DOHH2 (cell line): ENCODE data around the gene CDIPT.

Source experiments
- H3F3A ChIP-seq: fragments of 200-600 bp; sonication (generic), shearing (Covaris generic); 2 replicates; pipeline ENCODE4 v1.6.0; 2016; ENCODE audit warnings: antibody characterized with exemption, mild to moderate bottlenecking; ENCODE audit not compliant: control insufficient read depth, insufficient read depth
- H3K27ac ChIP-seq: fragments of 200-600 bp; sonication (generic); 2 replicates; pipeline ENCODE4 v1.5.1; 2014; ENCODE audit warnings: low read depth, mild to moderate bottlenecking, low read length, moderate library complexity
- H3K27me3 ChIP-seq: fragments of 200-600 bp; sonication (generic); 2 replicates; pipeline ENCODE4 v1.6.1; 2014; ENCODE audit warnings: mild to moderate bottlenecking, low read length, mixed read lengths; ENCODE audit not compliant: control insufficient read depth
- H3K36me3 ChIP-seq: fragments of 200-600 bp; sonication (generic); 2 replicates; pipeline ENCODE4 v1.6.1; 2014; ENCODE audit warnings: mild to moderate bottlenecking, low read length, moderate library complexity, mixed read lengths; ENCODE audit not compliant: control insufficient read depth
- H3K4me1 ChIP-seq: fragments of 200-600 bp; sonication (generic); 2 replicates; pipeline ENCODE4 v1.6.1; 2014; ENCODE audit warnings: mild to moderate bottlenecking, low read length, mixed read lengths; ENCODE audit not compliant: control insufficient read depth
- H3K4me2 ChIP-seq: fragments of 200-600 bp; sonication (generic); 2 replicates; pipeline ENCODE4 v1.6.0; 2014; ENCODE audit warnings: mild to moderate bottlenecking, low read length, moderate library complexity
- H3K4me3 ChIP-seq: fragments of 200-600 bp; sonication (generic); 2 replicates; pipeline ENCODE4 v1.5.1; 2014; ENCODE audit warnings: mild to moderate bottlenecking, low read length, mixed read lengths
- H3K79me2 ChIP-seq: fragments of 200-600 bp; sonication (generic); 2 replicates; pipeline ENCODE4 v1.6.1; 2014; ENCODE audit warnings: mild to moderate bottlenecking, low read length, mixed read lengths; ENCODE audit not compliant: control insufficient read depth
- H3K9me2 ChIP-seq: fragments of 200-600 bp; sonication (generic); replicated peaks from 2 replicates; pipeline ENCODE4 v1.6.1; 2014; ENCODE audit warnings: mild to moderate bottlenecking, low read length, mixed read lengths; ENCODE audit not compliant: control insufficient read depth
- H3K9me3 ChIP-seq: fragments of 200-600 bp; sonication (generic); 2 replicates; pipeline ENCODE4 v1.6.1; 2014; ENCODE audit warnings: antibody characterized with exemption, low read length, mixed read lengths; ENCODE audit not compliant: control insufficient read depth, insufficient read depth
- H4K20me1 ChIP-seq: fragments of 200-600 bp; sonication (generic); 2 replicates; pipeline ENCODE4 v1.6.0; 2014; ENCODE audit warnings: low read depth, mild to moderate bottlenecking, antibody characterized with exemption, low read length, moderate library complexity; ENCODE audit not compliant: control insufficient read depth, insufficient read depth
- EZH2phosphoT487 ChIP-seq: fragments of 200-600 bp; sonication (generic); IDR thresholded peaks from 2 replicates; pipeline ENCODE4 v1.6.1; 2017; ENCODE audit warnings: borderline replicate concordance, mild to moderate bottlenecking, antibody characterized with exemption, low read length, moderate library complexity, mixed read lengths
- TF ChIP-seq, protein P1 (sequence below): fragments of 200-600 bp; sonication (generic); IDR thresholded peaks from one replicate; pipeline ENCODE4 v1.5.1; 2014; ENCODE audit warnings: antibody characterized with exemption, mild to moderate bottlenecking, low read depth, low read length; ENCODE audit not compliant: poor library complexity, severe bottlenecking

CDIPT gene

DNA sequence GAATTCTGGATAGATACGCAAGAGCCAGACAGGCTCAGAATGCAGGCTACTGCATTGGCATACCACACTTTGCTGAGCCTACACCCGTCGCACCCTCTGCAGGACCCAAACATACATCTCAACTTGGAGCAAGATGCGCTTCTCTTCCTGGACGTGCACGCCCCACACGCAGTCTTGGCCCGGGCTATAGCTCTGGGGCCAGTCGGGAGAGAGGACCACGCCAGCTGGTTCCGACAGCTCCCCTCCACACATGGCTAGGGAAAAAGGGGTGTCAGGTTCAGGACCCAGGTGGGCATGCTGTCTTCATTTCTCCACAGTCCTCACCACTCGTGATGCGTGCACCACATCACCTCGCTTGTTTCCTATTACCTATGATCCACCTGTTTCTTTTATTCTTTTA lies 15.1 kb upstream of the CDIPT start:
- H3K4me3 ChIP-seq: no peak overlapping the region
- H3K4me2 ChIP-seq: no peak overlapping the region
- H3K4me1 ChIP-seq: peaks cover 9% of the 10 kb centered on the region
- no peaks in the 10 kb centered on the region for H3K9me2 ChIP-seq
- no peak for TF ChIP-seq EZH2phosphoT487
- TF ChIP-seq, protein P1, sequence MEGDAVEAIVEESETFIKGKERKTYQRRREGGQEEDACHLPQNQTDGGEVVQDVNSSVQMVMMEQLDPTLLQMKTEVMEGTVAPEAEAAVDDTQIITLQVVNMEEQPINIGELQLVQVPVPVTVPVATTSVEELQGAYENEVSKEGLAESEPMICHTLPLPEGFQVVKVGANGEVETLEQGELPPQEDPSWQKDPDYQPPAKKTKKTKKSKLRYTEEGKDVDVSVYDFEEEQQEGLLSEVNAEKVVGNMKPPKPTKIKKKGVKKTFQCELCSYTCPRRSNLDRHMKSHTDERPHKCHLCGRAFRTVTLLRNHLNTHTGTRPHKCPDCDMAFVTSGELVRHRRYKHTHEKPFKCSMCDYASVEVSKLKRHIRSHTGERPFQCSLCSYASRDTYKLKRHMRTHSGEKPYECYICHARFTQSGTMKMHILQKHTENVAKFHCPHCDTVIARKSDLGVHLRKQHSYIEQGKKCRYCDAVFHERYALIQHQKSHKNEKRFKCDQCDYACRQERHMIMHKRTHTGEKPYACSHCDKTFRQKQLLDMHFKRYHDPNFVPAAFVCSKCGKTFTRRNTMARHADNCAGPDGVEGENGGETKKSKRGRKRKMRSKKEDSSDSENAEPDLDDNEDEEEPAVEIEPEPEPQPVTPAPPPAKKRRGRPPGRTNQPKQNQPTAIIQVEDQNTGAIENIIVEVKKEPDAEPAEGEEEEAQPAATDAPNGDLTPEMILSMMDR: no peak
- H3K27ac ChIP-seq: no peak overlapping the region
- H3K36me3 ChIP-seq: no peaks in the 10 kb centered on the region
- H3K9me3 ChIP-seq: no peaks in the 10 kb centered on the region
- H3K27me3 ChIP-seq: no peaks in the 10 kb centered on the region
- H3K79me2 ChIP-seq: no peaks in the 10 kb centered on the region
- no peaks in the 10 kb centered on the region for H3F3A ChIP-seq
- H4K20me1 ChIP-seq: no peaks in the 10 kb centered on the region

DNA sequence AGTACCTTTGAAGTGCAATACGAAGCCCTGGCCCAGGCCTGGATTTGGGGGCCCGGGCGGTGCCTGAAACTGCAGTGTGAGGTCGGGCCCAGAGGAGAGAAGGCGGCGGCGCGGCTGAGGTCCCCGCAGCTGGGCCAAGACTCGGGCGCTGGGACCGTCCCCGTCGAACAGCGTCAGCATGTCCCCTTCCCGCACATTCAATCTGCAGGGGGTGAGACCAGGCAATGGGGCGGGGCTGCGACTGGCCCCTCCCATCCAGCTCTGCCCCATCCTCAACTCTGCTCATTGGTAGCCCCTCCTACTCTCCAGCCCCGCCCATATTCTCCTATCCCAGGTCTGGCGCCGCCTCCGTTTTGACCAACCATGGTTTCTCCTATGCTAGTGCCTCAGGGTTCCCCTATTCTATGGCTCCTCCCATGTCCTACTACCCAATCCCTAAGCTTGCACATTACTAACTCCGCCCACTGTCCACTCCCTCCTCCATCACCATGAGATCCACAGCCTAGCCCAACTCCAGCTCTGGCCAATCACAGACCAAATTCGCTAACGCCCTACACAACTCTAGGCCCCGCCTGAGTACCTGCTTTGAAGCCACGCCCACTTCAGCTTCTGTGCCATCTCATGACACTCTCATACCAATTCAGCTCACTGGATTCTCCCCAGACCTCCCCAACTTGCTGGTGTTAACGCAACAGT lies 14.4 kb upstream of the CDIPT start:
- Histone ChIP-seq H3K4me3 (no peak overlapping the region), H3K9me3 (no peaks in the 10 kb centered on the region), H3K4me2 (peak overlapping the region; percentile 22; the same call in 1 of the 2 replicates), H3K36me3 (no peaks in the 10 kb centered on the region), H3K4me1 (peaks cover 9% of the 10 kb centered on the region), H3K27ac (no peak overlapping the region), H3F3A (no peaks in the 10 kb centered on the region), H3K79me2 (no peaks in the 10 kb centered on the region), H3K9me2 (no peaks in the 10 kb centered on the region), H4K20me1 (no peaks in the 10 kb centered on the region), H3K27me3 (no peaks in the 10 kb centered on the region)
- TF ChIP-seq EZH2phosphoT487: no peak
- TF ChIP-seq, protein P1: no peak

DNA sequence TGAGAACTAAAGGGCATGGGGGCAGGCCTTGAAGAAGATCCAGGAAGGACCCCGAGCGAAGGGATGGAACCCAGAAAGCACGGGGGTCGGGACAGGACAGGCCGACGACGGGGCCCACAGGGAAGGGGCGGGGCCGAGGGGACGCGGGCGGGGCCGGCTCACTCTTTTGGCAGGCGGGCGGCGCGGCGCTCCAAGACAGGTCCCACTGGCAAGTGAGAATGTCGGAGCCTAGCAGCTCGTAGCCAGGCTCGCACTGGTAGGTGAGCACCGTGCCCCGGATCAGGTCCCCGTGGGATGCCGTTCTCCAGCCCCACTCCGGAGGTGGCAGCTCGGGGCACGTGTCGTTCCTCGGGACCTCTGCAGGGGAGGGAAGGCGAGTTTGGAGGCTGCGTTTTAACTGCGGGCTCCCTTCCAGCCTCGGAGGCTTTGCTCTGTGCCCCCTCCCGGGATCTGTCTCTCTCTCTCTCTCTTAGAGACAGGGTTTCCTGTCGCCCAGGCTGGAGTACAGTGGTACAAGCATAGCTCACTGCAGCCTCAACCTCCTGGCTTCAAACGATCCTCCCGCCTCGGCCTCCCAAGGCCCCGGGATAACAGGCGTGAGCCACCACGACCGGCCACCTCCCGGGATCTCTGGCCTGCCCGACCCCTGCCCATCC lies 13.7 kb upstream of the CDIPT start:
- no peak for TF ChIP-seq EZH2phosphoT487
- TF ChIP-seq, protein P1: no peak
- Histone ChIP-seq H3K27me3 (no peaks in the 10 kb centered on the region), H3K36me3 (no peaks in the 10 kb centered on the region), H3K27ac (no peak overlapping the region), H3K4me3 (no peak overlapping the region), H3K9me2 (no peaks in the 10 kb centered on the region), H3F3A (no peaks in the 10 kb centered on the region), H4K20me1 (no peaks in the 10 kb centered on the region), H3K4me2 (peak overlapping the region; percentile 22; the same call in 1 of the 2 replicates), H3K4me1 (peaks cover 9% of the 10 kb centered on the region), H3K9me3 (no peaks in the 10 kb centered on the region), H3K79me2 (no peaks in the 10 kb centered on the region)
